Measurements from ENCODE around the gene KCNMA1. TPM values are rescaled to one million over a fixed set of nuclear protein-coding genes. Genes with fewer than 3 reads are reported as not detected.

The KCNMA1 gene
- total RNA-seq, 1 donor from 2014 or later: 87.6 TPM

DNA sequence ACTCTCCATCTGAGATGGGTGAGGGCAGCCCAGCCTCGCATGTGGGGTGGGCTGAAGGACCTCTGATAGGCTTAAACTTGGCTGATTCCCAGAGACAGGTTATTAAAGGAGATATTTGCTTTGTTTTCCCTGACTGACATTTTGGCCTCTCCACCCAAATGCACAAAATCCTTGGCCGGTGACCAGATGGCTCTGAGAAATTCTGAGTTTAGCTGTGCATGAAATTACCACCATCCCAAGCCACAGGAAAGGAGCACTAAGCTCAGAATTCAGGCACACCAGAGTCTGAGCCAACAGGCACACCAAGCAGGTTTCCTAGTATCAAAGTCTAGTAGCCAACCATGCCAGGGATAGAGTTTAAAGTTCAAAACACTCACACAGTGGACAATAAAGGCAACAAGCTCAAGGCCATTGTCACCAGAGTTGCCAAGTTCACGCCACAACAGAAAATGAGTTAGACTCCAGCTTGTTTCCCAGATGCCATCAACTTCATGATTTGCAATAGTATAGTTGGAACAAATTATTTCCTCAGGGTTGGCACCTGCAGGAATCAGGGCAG lies 387.6 kb downstream of the KCNMA1 start:
- Mint-ChIP-seq H3K36me3 (ENCODE audit: low read depth) (peaks cover 2% of the 10 kb centered on the region), H3K27me3 (ENCODE audit: low read depth) (no peaks in the 10 kb centered on the region), H3K4me1 (ENCODE audit: low read depth) (peaks cover 40% of the 10 kb centered on the region), H3K9me3 (ENCODE audit: low read depth) (no peaks in the 10 kb centered on the region), H3K27ac (ENCODE audit: unreplicated experiment) (no peak overlapping the region), H3K4me3 (ENCODE audit: unreplicated experiment) (no peak overlapping the region)
- no peak for DNase-seq (ENCODE audit: low spot score)
- TF ChIP-seq, protein P1, sequence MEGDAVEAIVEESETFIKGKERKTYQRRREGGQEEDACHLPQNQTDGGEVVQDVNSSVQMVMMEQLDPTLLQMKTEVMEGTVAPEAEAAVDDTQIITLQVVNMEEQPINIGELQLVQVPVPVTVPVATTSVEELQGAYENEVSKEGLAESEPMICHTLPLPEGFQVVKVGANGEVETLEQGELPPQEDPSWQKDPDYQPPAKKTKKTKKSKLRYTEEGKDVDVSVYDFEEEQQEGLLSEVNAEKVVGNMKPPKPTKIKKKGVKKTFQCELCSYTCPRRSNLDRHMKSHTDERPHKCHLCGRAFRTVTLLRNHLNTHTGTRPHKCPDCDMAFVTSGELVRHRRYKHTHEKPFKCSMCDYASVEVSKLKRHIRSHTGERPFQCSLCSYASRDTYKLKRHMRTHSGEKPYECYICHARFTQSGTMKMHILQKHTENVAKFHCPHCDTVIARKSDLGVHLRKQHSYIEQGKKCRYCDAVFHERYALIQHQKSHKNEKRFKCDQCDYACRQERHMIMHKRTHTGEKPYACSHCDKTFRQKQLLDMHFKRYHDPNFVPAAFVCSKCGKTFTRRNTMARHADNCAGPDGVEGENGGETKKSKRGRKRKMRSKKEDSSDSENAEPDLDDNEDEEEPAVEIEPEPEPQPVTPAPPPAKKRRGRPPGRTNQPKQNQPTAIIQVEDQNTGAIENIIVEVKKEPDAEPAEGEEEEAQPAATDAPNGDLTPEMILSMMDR (IDR thresholded peaks at IDR 0.05): no peak

DNA sequence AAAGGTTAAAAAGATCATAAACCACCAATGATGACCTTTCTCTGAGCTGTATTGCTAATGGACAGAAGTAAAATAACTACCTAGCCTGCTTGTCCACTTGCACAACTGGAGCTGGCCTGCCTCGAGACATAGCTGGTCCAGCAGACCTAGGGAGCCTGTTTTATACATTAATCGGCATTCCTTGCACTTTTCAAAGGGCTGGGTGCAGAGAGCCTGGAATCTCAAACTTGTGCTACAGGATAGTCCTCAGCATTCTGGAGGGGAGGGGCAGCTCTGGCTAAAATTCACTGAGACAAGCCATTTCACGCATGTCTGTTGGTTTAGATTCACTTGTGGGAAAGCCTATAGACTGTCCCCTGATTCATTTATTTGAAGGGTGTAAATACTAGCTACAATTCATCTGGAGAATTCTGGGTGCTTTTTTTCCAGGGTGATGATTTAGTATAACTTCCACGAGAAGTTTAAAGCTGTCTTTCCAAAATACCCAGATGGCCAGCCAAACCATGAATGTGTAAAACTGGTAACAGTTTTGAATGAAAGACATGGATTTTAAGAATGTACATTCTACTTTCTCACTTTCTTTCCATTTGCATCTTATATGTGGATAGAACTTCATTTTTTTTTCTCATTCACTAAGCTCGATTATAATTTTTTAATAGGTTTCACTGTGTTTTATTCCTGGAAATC lies 389.4 kb downstream of the KCNMA1 start:
- H3K4me3 Mint-ChIP-seq (ENCODE audit: unreplicated experiment): no peak overlapping the region
- peak overlapping the region; percentile 3 for H3K27ac Mint-ChIP-seq (ENCODE audit: unreplicated experiment)

DNA sequence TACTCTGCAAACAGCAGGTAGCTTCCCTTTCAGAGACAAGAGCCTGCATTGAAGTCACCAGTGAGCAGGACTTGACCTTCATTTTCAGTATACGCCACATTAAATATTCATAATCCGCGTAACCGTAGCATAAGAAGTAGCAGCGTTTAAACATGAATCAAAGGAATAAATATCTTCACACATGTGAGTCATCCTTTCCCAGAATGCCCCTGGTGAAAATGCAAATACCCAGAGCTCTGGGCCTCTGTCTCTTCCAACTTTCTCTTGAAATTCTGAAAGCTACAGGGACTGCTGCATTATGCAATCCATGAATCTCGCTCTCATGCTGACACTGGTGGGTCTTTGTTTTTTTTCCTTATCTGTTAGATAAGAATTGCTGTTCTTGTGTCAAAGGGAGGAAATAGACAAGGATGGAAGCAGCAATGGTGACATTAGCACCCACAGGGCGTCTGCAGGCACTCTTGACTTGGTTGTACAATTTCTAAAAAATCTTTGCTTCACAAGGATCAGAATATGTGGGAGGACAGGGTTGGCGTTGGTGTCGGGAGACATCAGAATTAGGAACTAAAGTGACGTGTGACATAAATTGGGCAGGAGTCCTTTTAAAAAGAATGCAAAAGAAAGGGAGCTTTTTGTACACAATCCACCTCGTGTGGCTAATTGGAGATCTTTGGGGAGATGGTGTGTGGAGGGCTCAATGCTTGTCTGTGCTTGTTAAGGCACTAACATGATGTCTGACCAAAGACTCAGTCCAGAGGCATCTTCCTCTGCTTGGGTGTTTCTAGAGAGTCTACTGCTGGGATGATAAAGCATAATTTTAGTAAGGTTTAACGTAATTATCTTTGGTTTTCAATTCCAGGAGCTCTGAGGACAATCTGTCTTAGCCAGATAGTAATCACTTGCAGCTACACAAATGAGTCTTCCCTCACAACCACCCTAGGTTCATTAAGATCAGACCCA lies 390.3 kb downstream of the KCNMA1 start:
- H3K4me1 Mint-ChIP-seq (ENCODE audit: low read depth): peaks cover 61% of the 10 kb centered on the region
- peak overlapping the region; percentile 70 for H3K27ac Mint-ChIP-seq (ENCODE audit: unreplicated experiment)
- TF ChIP-seq, protein P1 (IDR thresholded peaks at IDR 0.05): no peak
- no peak overlapping the region for H3K4me3 Mint-ChIP-seq (ENCODE audit: unreplicated experiment)
- no peaks in the 10 kb centered on the region for H3K9me3 Mint-ChIP-seq (ENCODE audit: low read depth)
- H3K27me3 Mint-ChIP-seq (ENCODE audit: low read depth): no peaks in the 10 kb centered on the region
- peaks cover 2% of the 10 kb centered on the region for H3K36me3 Mint-ChIP-seq (ENCODE audit: low read depth)
- no peak for DNase-seq (ENCODE audit: low spot score)

More for the DNA sequence above, 389.4 kb downstream of the KCNMA1 start:
- no peaks in the 10 kb centered on the region for H3K9me3 Mint-ChIP-seq (ENCODE audit: low read depth)
- peaks cover 55% of the 10 kb centered on the region for H3K4me1 Mint-ChIP-seq (ENCODE audit: low read depth)
- H3K36me3 Mint-ChIP-seq (ENCODE audit: low read depth): peaks cover 2% of the 10 kb centered on the region
- TF ChIP-seq, protein P1 (IDR thresholded peaks at IDR 0.05): no peak
- DNase-seq (ENCODE audit: low spot score): no peak
- H3K27me3 Mint-ChIP-seq (ENCODE audit: low read depth): no peaks in the 10 kb centered on the region

DNA sequence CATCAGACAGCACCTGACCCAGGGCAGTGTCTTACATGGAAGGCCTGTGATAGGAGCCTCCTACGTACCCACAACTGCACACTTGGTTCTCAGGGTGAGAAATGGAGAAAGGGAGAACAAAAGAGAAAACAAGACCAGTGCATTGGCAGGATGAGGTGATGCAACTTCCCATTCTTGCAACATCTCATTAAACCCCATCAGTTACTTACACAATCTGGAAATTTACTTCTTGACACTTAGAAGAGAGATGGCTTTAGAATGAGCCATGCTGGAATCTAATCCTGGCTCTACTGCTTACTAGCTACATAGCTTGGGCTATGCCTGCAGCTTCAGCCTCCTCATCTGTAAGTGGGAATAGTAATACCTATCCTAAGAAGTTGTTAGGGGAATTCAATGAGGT lies 391.7 kb downstream of the KCNMA1 start:
- Mint-ChIP-seq H3K36me3 (ENCODE audit: low read depth) (peaks cover 2% of the 10 kb centered on the region), H3K27me3 (ENCODE audit: low read depth) (no peaks in the 10 kb centered on the region), H3K4me1 (ENCODE audit: low read depth) (peaks cover 72% of the 10 kb centered on the region), H3K27ac (ENCODE audit: unreplicated experiment) (no peak overlapping the region), H3K9me3 (ENCODE audit: low read depth) (no peaks in the 10 kb centered on the region), H3K4me3 (ENCODE audit: unreplicated experiment) (no peak overlapping the region)
- no peak for DNase-seq (ENCODE audit: low spot score)
- TF ChIP-seq, protein P1 (IDR thresholded peaks at IDR 0.05): no peak

DNA sequence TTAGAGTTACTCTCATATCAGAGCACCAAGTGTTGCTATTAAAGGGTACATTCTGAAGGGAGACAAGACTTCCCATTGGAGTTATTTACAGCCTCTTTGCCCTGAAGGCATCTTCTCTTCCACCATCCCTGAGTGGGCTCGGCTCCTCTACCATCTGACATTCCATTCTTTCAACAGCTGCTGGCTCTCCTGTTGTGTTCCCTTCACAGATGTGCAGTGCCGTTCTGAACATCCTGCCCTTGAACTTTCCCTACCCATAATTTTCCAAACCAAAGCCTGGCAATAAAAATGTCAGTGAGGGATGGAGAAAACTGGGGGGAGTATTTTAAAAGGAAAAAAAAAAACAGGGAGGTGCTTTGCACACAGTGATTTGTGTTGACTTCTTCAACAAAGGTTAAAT lies 392.9 kb downstream of the KCNMA1 start:
- Mint-ChIP-seq H3K36me3 (ENCODE audit: low read depth) (peaks cover 2% of the 10 kb centered on the region), H3K9me3 (ENCODE audit: low read depth) (no peaks in the 10 kb centered on the region), H3K4me3 (ENCODE audit: unreplicated experiment) (no peak overlapping the region), H3K4me1 (ENCODE audit: low read depth) (peaks cover 81% of the 10 kb centered on the region), H3K27ac (ENCODE audit: unreplicated experiment) (no peak overlapping the region), H3K27me3 (ENCODE audit: low read depth) (no peaks in the 10 kb centered on the region)
- no peak for DNase-seq (ENCODE audit: low spot score)
- TF ChIP-seq, protein P1 (IDR thresholded peaks at IDR 0.05): no peak

Data from chondrocyte (in vitro differentiated cells).